Stimulated activated CD8-positive, alpha-beta memory T cell treated with anti-CD3 and anti-CD28 coated beads, Interleukin-7, amount 100 ng/mL, for 48 hours (primary cell): ENCODE measurements around the gene CHRNA9.
"Not testable (repeated sequence)": the region's sequence is repeated elsewhere in the genome, so short reads cannot be mapped to it uniquely, and the experiment has no call there.

Experiments
- DNase-seq, 2 donors: peaks; one replicate each; pipeline ENCODE4 v3.0.0-alpha.2; 2020; ENCODE audit warnings: low read depth in 1 of 2; ENCODE audit errors: extremely low read depth in 1 of 2

Gene CHRNA9

DNA sequence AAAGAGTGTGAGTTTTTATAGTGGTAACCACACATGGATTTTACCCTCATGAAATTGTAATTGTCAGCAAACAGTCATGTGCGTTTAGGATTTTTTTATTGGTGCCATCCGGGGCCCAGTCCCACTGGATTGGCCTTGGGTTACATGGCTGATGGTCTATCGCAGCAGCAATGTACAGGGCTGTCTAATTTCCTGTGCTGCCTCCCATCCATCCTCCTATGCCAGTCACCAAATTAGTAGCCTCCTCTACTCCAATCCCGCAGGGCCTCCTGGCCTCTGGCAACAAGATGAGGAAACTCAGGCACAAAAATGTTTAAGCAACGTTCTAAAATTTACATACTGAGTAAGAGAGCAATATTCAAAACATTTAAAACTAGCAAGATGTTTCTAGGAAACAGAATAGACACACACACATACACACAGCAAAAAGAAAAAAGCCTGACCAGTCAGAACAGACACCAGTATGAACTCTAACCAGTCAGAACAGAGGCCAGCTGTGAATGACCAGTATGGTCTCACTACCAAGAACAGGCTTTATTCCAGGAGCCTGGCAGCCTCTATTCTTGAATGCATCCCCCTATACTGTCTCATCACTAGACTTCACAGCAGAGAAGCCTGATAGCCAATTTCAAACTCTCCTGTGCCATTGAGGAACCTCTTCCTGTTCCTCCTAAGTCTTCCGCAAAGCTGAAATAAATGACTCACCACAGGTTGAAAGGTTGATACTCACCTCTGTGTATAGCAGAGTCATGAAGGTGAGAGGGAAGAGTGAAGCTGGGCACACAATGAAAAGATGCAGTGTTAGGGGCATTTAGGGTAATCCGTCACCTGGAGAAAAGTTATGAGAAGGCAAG lies 42.6 kb downstream of the CHRNA9 start:
- DNase-seq = no peak

DNA sequence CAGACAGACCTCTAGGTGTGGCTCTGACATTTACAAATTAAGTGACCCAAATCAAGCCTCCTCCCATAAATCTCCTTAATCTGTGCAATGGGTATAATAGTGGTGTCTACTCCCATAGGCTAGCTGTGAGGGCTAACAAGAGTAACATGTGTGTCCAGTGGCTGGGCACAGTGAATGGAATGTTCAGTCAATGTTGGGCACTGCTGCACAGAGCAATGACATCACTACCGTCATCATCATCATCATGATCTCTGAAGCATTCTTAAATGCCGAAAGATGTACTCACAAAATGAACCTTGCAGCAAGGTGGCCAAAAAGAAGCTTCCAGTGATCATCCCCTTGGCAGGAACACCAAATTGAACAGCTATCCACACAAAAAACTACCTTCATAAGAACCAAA lies 43.5 kb downstream of the CHRNA9 start:
- no peak for DNase-seq

DNA sequence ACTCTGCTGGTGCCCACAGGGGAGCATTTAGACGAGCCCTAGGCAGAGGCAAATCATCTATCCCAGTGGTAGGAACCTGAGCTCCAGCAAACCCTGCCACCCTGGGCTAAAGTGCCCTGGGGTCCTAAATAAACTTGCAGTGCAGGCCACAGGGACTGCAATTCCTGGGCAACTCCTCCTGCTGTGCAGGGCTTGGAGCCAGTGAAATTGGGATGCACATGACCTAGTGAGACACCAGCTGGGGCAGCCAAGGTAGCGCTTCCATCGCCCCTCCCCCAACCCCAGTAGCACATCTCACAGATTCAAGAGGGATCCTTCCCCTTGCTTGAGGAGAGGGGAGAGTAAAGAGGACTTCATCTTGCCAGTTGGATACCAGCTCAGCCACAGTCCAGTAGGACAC lies 44.1 kb downstream of the CHRNA9 start:
- no peak for DNase-seq

DNA sequence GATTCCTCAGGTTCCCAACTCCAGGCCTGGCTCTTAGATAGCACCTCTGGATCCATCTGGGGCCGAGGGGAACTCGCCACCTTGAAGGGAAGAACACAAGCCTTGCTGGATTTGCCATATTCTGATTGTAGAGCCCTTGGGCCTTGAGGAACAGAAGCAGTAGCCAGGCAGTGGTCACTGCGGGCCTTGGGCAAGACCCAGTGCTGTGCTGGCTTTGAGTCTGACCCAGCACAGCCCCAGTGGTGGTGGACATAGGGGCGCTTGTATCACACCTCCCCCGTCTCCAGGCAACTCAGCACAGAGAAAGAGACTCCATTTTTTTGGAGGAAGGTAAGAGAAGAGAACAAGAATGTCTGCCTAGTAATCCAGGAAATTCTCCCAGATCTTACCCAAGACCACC lies 45.5 kb downstream of the CHRNA9 start:
- no peak for DNase-seq

DNA sequence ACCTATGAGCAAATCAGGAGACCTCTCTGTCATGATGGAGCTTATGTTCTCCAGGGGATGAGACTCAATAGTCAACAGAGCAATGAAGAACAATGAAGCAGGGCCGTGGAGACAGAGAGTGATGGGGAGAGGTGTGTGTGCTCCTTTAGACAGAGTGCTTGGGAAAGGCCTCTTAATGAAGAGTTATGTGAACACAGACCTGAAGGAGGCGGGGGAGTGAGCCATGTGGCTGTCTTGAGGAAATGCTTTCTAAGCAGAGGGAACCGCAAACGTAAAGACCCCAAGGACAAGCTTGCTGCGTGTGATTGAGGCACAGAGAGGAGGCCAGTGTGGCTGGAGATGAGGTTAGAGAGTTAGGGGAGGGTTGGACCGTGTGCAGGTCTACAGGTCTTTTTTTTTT lies 53.1 kb downstream of the CHRNA9 start:
- no peak for DNase-seq

DNA sequence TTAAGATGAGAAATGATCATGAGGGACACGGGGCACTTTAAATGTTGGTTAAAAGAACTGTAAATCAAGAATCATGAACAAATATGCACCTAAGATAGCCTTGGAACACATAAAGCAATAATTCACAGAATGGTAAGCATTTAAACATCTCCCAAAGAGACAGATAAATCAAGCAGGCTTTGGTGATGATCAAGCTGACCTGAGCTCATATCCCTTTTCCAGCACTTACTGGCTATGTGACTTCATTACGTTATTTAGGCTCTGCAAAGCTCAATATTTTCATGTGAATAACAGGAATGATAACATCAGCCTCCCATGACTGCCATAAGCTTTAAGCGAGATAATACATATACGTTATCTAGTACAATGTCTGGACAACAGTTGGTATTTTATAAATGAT lies 54.9 kb downstream of the CHRNA9 start:
- DNase-seq = no peak

DNA sequence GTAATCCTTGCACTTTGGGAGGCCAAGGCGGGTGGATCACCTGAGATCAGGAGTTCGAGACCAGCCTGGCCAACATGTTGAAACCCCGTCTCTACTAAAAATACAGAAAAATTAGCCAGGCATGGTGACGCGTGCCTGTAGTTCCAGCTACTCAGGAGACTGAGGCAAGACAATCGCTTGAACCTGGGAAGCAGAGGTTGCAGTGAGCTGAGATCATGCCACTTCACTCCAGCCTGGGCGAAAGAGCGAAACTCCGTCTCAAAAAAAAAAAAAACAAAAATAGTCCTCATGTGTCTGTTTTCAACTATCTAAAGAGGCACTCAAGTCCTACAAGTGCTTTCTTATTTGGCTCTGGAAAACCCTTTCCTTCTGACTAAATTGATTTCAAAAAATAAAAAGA lies 57.1 kb downstream of the CHRNA9 start:
- not testable (repeated sequence) for DNase-seq

DNA sequence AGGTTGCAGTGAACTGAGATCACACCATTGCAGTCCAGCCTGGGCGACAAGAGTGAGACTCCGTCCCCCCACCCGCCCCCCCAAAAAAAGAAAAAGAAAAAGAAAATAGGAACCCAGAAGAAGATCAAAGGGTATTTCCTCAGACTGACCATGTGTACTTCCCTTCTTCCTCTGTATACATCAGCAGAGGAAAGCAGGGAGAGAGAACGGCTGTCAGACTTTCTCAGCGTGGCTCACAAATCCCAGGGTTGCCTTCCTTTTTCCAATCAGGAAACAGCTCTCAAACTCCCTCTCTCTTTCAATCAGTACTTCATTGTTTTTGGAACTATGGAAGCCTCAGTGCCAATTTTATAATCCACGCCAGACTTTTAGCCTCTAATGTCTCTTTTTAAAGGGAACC lies 59.1 kb downstream of the CHRNA9 start:
- DNase-seq = no peak

DNA sequence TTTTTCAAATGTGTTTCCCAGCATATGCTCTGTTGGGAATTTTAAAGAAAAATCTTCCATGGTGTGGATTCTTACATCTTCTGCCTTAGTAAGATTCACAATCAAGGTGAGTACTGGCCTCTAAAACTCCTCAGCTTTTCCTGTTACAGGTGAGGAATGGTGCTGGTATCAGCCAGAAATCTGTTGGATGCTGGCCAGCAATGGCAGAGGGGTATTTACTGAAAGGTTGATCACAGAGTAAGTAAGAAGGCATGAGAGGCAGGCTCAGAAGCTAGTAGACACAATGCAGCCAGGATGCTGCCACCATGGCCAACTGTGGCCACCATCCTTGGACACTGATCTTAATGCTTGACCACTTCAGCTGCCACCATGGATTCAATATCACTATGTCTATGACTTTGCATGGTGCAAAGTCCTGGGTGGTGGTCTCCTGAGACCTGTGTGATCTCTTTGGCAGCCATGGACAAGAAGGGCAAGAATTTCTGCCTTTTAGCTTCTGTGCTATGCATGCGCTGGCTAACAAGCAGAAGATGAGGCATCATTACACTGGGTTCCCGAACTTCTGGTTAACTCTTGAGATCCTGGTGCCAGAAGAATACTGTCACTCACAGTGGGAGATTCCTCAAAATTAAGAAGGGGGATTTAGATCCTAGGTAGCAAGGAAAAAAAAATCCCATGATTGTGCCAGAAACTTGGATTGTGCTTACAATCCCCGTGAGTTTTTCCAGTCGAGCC lies 60.2 kb downstream of the CHRNA9 start:
- no peak for DNase-seq

DNA sequence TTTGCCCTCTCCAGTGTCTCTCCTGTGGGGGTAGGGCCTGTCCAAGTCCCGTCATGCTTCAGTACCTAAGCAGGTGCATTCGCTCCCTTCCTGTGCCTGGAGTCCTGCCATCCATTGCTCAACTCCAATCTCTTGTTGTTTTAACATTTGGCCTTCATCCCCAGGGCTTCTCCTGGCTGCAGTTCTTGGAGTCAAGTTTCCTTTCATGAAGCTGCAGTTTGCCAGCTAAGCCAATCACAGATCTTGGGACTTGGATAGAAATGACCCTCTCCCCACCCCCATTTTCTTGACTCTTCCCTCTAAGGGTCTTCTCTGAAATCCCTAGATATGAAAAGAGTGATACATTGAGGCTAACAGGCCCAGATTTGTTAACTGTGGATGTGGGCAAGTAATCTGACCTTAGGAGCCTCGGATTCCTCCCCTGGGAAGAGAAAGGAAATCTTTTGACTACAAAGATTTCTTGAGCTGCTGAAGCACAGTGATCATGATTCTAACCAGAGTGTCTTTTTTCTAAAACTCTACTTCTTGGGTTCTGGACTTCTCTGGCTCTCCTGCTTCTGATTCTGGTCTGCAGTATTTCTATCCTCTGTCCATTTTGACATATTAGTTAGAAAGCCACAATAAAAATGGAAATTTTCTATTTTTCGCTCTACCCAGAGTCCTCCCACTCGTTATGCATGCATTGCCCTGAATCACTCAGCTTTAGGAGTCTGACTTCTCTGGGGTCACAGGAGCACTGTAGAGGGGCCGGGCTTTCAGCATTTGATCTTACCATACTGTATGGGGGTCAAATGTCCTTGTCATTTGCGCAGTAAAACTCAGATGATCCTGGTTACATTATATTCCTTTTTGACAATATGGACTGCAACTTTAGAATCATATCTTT lies 61.0 kb downstream of the CHRNA9 start:
- no peak for DNase-seq

DNA sequence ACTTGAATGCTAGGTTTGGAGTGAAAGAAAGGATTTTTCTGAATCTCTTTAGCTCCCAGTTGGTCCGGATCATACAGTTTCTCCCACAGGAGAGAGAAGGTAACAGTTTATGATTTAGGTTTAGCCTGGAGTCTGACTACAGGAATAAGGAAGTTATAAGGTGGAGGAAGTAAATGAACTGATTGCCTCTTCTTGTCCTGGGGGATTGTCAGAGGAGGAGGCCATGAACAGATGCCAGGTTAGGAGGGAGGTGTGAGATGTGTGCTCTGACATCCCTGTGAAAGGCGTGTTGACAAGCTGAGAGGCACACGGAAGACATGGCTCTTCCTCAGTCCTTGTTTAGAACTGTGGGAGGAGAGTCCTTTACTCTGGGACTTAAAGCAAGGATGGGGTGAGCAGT lies 64.4 kb downstream of the CHRNA9 start:
- DNase-seq = no peak

DNA sequence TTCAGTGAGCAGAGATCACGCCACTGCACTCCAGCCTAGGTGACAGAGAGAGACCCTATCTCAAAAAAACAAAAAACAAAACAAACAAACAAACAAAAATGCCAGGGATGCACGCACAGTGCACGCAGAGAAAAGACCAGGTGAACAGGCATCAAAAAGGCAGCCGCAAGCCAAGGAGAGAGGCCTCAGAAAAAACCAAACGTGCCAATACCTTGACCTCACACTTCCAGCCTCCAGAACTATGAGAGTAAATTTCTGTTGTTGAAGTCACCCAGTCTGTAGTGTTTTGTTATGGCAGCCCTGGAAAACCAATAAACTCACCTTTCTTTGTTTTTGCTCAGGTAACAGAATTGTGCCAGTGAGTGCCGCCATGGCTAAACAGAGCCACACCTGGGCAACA lies 66.0 kb downstream of the CHRNA9 start:
- no peak for DNase-seq

DNA sequence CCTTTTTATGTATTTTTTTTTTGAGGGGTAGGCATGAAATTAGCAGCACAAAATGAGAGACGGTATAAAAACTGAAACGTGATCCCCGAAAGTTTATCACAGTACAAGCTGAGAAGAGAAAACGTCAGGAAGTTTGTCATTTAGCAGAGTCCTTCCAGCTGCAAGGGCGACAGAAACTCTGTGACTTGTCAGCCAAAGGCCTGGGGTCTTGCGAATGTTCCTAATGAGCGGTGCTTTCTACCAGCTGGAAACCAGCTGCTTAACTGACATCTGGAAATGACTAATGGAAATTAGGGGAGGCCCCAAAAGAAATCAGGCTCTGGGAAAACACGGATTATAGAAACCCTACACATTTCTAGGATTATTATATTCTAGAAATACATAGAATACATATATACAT lies 66.5 kb downstream of the CHRNA9 start:
- DNase-seq = no peak

DNA sequence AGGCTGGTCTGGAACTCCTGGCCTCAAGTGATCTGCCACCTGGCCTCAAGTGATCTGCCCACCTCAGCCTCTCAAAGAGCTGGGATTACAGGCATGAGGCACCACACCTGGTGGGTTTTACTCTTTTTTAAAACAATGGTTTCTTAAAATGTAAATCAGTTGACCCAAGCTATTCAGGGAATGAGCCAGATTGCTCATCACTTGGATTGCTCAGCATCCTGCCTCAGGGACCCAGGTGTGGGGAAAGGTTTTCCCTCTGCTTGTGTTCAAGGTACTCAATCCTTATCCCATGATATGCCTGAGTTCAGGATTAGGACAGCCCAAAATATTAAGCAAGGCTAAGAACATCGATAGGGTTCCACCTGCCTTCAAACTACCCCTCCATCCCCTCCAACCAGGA lies 67.4 kb downstream of the CHRNA9 start:
- DNase-seq = no peak

DNA sequence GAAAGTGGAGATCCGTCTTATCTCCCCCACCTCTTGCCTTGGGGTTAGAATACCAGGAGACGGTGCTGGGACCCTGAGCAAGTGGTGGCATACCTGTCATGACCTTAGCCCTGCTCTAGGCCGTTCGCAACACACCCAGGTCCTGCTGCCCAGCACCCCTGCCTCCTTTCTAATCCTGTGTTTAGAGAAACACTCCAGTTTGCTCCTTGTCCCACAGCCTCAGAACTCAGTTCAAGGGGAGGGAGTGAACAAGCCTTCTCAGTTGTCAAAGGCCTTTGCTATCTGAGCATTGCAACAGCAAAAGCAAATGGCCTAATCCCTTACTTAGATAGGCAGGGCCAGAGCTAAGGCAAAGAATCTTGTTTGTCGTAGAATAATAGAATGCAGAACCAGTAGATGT lies 67.9 kb downstream of the CHRNA9 start:
- DNase-seq = no peak
